Ascending aorta (tissue), 2 donors: ENCODE measurements around the gene CSK. TPM values are rescaled to one million over a fixed set of nuclear protein-coding genes. Genes with fewer than 3 reads are reported as not detected.
A peak's percentile ranks its signal among the peaks of the same experiment; 100 is the strongest.
"Not testable (repeated sequence)": the region's sequence is repeated elsewhere in the genome, so short reads cannot be mapped to it uniquely, and the experiment has no call there.

ENCODE experiments used
- DNase-seq, 2 donors: peaks; one replicate each; pipeline ENCODE4 v3.0.0-alpha.2; 2019; ENCODE audit warnings: low spot score in 2 of 2
- H3K27ac ChIP-seq, 2 donors: fragments of 200-600 bp; sonication (generic); one replicate each; pipeline ENCODE4 v1.5.1; 2016 to 2017; ENCODE audit warnings: mild to moderate bottlenecking in 1 of 2
- H3K27me3 ChIP-seq: fragments of 200-600 bp; sonication (generic); one replicate; pipeline ENCODE4 v1.5.1; 2017
- H3K36me3 ChIP-seq, 2 donors: fragments of 200-600 bp; sonication (generic); one replicate each; pipeline ENCODE4 v1.5.1; 2016
- H3K4me1 ChIP-seq, 2 donors: fragments of 200-600 bp; sonication (generic); one replicate each; pipeline ENCODE4 v1.5.1; 2016 to 2017; ENCODE audit warnings: mild to moderate bottlenecking in 1 of 2
- H3K4me3 ChIP-seq, 2 donors: fragments of 200-600 bp; sonication (generic); one replicate each; pipeline ENCODE4 v1.5.1; 2016 to 2017; ENCODE audit warnings: mild to moderate bottlenecking in 1 of 2
- H3K9me3 ChIP-seq, 2 donors: fragments of 200-600 bp; sonication (generic); one replicate each; pipeline ENCODE4 v1.5.1; 2016
- CTCF ChIP-seq, 3 experiments: fragments of 200-600 bp in 2 of 3; fragments of 450-650 bp in 1 of 3; sonication (generic) in 2 of 3; IDR thresholded peaks; one replicate each; pipeline ENCODE4 v1.5.1; 2016 to 2019; ENCODE audit warnings: antibody characterized with exemption in 3 of 3, mild to moderate bottlenecking in 1 of 3, moderate library complexity in 1 of 3
- intact Hi-C: fragments of 100-400 bp; cut with DNase I; formaldehyde crosslinking; loops from one replicate; pipeline ENCODE4 v1.15.1; 2023
- total RNA-seq: library from RNA; depleted of rRNA; stranded (reverse); fragments of >200 nt; gene quantifications from one replicate; pipeline ENCODE4 v1.1.0, GENCODE V29; 2016

The CSK gene
- total RNA-seq, 1 donor from 2014 or later = 31.0 TPM

- Histone ChIP-seq H3K27ac (peak overlapping the region; percentile 76 to 78), H3K27me3 (no peaks in the 10 kb centered on the region), H3K4me3 (peak overlapping the region; percentile 89 to 95), H3K36me3 (no peaks in the 10 kb centered on the region), H3K4me1 (peaks cover 27 to 56% of the 10 kb centered on the region in 2 donors), H3K9me3 (no peaks in the 10 kb centered on the region)
- intact Hi-C loops = loop anchor here (5.0 kb wide), 2 partner anchors 154 to 241 kb away; partner anchors contain the start of genes ARID3B and COX5A
- no peak for DNase-seq
- TF ChIP-seq CTCF (IDR thresholded peaks at IDR 0.05) = no peak
Observed at GRCh38 chr15:74783808-74784175, 1.9 kb downstream of the CSK start.

GRCh38 chr15:74784426-74785193 is 2.7 kb downstream of the CSK start:
- H3K4me1 ChIP-seq = peaks cover 31 to 65% of the 10 kb centered on the region in 2 donors
- H3K4me3 ChIP-seq = peak overlapping the region in 1 of 2 donors; percentile 89

GRCh38 chr15:74785194-74786032 is 3.5 kb downstream of the CSK start:
- DNase-seq = no peak
- Histone ChIP-seq H3K27ac (peak overlapping the region; percentile 62 to 79), H3K36me3 (no peaks in the 10 kb centered on the region), H3K4me3 (no peak overlapping the region), H3K27me3 (no peaks in the 10 kb centered on the region), H3K4me1 (peaks cover 37 to 73% of the 10 kb centered on the region in 2 donors), H3K9me3 (no peaks in the 10 kb centered on the region)
- TF ChIP-seq CTCF (IDR thresholded peaks at IDR 0.05) = no peak
- intact Hi-C loops = no loop called here

More at GRCh38 chr15:74784426-74785193, 2.7 kb downstream of the CSK start:
- H3K27me3 ChIP-seq = no peaks in the 10 kb centered on the region
- no peak for TF ChIP-seq CTCF (IDR thresholded peaks at IDR 0.05)
- no peak for DNase-seq
- no peaks in the 10 kb centered on the region for H3K9me3 ChIP-seq
- no peaks in the 10 kb centered on the region for H3K36me3 ChIP-seq
- H3K27ac ChIP-seq = peak overlapping the region; percentile 76 to 79
- intact Hi-C loops = loop anchor here (5.0 kb wide), 2 partner anchors 153 to 242 kb away; partner anchors contain the start of genes ARID3B and COX5A

- H3K27me3 ChIP-seq, intact Hi-C loops, H3K9me3 ChIP-seq, DNase-seq, H3K36me3 ChIP-seq: not testable (repeated sequence)
- Histone ChIP-seq H3K4me1 (peaks cover 37 to 75% of the 10 kb centered on the region in 2 donors), H3K27ac (peak overlapping the region; percentile 62 to 79), H3K4me3 (peak overlapping the region in 1 of 2 donors; percentile 14)
Observed at GRCh38 chr15:74786081-74786480, 4.2 kb downstream of the CSK start.

- H3K27me3 ChIP-seq = no peaks in the 10 kb centered on the region
- intact Hi-C loops = no loop called here
- H3K36me3 ChIP-seq = no peaks in the 10 kb centered on the region
- no peak for DNase-seq
- H3K27ac ChIP-seq = peak overlapping the region; percentile 62 to 79
- peak overlapping the region in 1 of 2 donors; percentile 14 for H3K4me3 ChIP-seq
- H3K4me1 ChIP-seq = peaks cover 32 to 69% of the 10 kb centered on the region in 2 donors
- no peak for TF ChIP-seq CTCF (IDR thresholded peaks at IDR 0.05)
- H3K9me3 ChIP-seq = no peaks in the 10 kb centered on the region
Observed at GRCh38 chr15:74786551-74787165, 4.8 kb downstream of the CSK start.
